Measurements from ENCODE around the gene PRCP. TPM values are rescaled to one million over a fixed set of nuclear protein-coding genes. Genes with fewer than 3 reads are reported as not detected.
A peak's percentile ranks its signal among the peaks of the same experiment; 100 is the strongest.

Gene PRCP
- total and polyA plus RNA-seq, 7 donors = 11.5 to 23.5 (median 12.1) TPM

DNA sequence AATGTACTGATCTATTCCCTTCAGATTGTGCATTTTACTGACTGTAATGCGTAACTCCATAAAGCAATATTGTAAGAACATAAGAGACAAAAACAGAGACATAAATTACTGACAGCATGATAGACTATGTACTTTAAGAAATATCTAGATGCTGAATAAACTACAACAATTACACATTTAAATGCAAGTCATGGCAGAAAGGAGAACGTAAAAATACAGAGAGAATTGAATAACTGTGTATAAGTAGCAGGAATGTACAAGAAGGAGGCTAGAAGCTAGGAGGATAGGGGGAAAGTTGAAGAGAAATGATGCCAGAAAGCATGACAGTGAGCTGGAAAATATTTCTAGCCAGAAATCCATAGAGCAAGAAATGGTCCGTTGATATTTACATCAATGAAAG lies 92.6 kb downstream of the PRCP start:
- no peak overlapping the region for H3K4me3 ChIP-seq
- intact Hi-C loops (cut with DNase I) = no loop called here
- no peaks in the 10 kb centered on the region for H3K4me1 ChIP-seq
- no peak overlapping the region for H3K27ac ChIP-seq
- DNase-seq = no peak
- WGBS, 3 donors = 85 to 91% (median 86%) methylated on average over 3 of the region's 3 CpGs
- ATAC-seq = no peak
- no peaks in the 10 kb centered on the region for H3K9me3 ChIP-seq
- H3K27me3 ChIP-seq (ENCODE audit: insufficient read depth in 3 of 3, low read length in 2 of 3) = peaks cover 0 to 5% (median 0%) of the 10 kb centered on the region in 3 donors
- TF ChIP-seq, protein P1, sequence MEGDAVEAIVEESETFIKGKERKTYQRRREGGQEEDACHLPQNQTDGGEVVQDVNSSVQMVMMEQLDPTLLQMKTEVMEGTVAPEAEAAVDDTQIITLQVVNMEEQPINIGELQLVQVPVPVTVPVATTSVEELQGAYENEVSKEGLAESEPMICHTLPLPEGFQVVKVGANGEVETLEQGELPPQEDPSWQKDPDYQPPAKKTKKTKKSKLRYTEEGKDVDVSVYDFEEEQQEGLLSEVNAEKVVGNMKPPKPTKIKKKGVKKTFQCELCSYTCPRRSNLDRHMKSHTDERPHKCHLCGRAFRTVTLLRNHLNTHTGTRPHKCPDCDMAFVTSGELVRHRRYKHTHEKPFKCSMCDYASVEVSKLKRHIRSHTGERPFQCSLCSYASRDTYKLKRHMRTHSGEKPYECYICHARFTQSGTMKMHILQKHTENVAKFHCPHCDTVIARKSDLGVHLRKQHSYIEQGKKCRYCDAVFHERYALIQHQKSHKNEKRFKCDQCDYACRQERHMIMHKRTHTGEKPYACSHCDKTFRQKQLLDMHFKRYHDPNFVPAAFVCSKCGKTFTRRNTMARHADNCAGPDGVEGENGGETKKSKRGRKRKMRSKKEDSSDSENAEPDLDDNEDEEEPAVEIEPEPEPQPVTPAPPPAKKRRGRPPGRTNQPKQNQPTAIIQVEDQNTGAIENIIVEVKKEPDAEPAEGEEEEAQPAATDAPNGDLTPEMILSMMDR (IDR thresholded peaks at IDR 0.05) = no peak
- no peaks in the 10 kb centered on the region for H3K36me3 ChIP-seq (ENCODE audit: insufficient read depth in 1 of 2, low read depth in 1 of 2)

DNA sequence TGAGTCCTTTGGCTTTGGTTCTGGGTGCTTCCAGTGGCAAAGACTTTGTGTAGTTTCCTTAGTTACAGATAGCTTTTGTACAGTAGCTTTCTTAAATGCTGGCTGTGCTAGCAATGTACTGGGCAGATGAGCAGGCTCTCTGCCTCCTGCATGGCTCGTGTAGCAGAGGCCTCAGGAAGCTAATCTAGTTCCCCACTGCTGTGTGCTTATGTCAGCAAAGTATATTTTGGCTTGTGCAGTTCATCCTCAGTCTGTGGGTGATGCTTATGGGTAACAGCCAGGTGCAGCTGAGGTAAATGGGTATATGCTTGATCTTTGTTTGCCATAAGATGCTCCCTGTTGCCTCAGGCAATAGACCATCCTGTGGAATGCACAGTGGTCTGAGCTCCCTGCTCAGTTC lies 97.5 kb downstream of the PRCP start:
- H3K4me3 ChIP-seq = no peak overlapping the region
- H3K27ac ChIP-seq = no peak overlapping the region
- intact Hi-C loops (cut with DNase I) = no loop called here
- H3K27me3 ChIP-seq (ENCODE audit: insufficient read depth in 3 of 3, low read length in 2 of 3) = peaks cover 0 to 5% (median 0%) of the 10 kb centered on the region in 3 donors
- DNase-seq (no peak), ATAC-seq (no peak)
- H3K4me1 ChIP-seq = no peaks in the 10 kb centered on the region
- WGBS, 3 donors = 32 to 48% (median 34%) methylated on average over 1 of the region's 1 CpG
- no peaks in the 10 kb centered on the region for H3K36me3 ChIP-seq (ENCODE audit: insufficient read depth in 1 of 2, low read depth in 1 of 2)
- no peaks in the 10 kb centered on the region for H3K9me3 ChIP-seq
- TF ChIP-seq, protein P1 (IDR thresholded peaks at IDR 0.05) = no peak

DNA sequence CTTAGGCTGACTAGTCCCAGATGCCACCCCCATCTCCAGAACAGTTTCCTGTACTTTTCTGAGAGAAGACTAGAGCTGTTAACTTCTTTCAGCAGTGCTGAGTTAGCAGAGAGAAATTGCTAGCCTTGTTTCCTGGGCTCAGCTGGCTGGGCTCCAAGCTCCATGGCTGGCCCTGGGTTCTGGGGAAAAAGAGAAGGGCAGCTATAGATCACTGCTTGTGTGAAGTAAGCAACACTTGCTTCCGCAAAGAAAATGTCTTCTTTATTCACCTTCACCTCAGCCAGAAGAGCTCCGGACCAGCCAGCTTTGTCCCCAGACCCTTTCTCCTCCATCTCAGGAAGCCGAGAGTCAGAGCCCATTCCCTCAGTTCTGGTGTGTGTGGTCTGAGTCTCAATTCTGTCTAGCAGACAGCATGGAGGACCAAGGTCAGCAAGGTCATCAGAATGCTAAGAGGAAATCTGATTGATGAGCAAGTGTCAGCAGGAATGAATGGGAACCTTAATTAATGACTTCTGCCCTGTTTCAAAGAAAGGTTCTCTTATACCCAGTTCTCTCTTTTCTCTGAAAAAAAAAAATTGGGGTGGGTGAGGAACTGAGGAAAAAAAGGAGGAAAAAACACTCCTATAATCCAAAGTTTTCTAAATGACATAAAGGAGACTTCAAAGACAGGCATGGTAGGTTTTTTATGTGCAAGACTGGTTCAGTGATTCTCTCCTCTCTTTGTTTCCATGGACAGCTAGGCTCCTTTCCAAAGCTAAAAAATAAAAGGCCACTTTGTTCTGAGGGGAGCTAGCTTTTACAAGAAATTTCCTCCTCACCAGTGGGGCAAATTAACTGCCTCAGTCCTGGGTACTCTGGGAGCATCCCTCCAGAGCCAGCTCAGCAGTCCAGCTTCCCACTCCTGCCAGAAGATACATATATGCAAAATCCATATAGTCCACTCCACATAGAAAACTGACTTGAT lies 103.0 kb downstream of the PRCP start:
- Histone ChIP-seq H3K27me3 (ENCODE audit: insufficient read depth in 3 of 3, low read length in 2 of 3) (no peaks in the 10 kb centered on the region), H3K27ac (no peak overlapping the region), H3K4me1 (no peaks in the 10 kb centered on the region), H3K9me3 (no peaks in the 10 kb centered on the region), H3K4me3 (no peak overlapping the region), H3K36me3 (ENCODE audit: insufficient read depth in 1 of 2, low read depth in 1 of 2) (no peaks in the 10 kb centered on the region)
- TF ChIP-seq, protein P1 (IDR thresholded peaks at IDR 0.05) = no peak
- DNase-seq (peak; percentile 28 to 54), ATAC-seq (no peak)
- intact Hi-C loops (cut with DNase I) = no loop called here
- WGBS, 3 donors = 67 to 73% (median 71%) methylated on average over 3 of the region's 3 CpGs

DNA sequence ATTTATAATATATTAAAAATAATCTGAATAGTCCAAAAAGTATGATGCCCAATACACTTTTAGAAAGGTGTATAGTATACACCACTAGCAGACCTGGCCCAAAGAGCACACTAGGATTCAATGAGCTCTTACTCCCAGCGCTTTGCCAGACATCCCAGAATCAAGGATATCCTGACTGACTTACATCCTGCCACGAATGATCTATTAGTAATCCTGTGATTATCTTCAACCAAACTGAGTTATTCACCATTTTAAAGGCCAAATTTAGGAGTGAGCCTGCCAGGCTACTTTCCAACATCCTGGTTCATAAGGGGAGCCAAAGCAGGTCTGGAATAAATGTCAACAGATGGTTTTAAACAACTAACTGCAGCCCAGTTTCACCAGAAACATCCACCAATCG lies 105.7 kb downstream of the PRCP start:
- WGBS, 3 donors = 50 to 69% (median 60%) methylated on average over 3 of the region's 3 CpGs
- DNase-seq (no peak), ATAC-seq (no peak)
- Histone ChIP-seq H3K36me3 (ENCODE audit: insufficient read depth in 1 of 2, low read depth in 1 of 2) (no peaks in the 10 kb centered on the region), H3K27ac (no peak overlapping the region), H3K4me1 (no peaks in the 10 kb centered on the region), H3K4me3 (no peak overlapping the region), H3K27me3 (ENCODE audit: insufficient read depth in 3 of 3, low read length in 2 of 3) (no peaks in the 10 kb centered on the region), H3K9me3 (no peaks in the 10 kb centered on the region)
- TF ChIP-seq, protein P1 (IDR thresholded peaks at IDR 0.05) = no peak
- intact Hi-C loops (cut with DNase I) = no loop called here

Measured in psoas muscle (tissue), 8 donors.